GM10248 (cell line): ENCODE measurements around the gene PCDHGA11.
A peak's percentile ranks its signal among the peaks of the same experiment; 100 is the strongest.
"Not testable (repeated sequence)": the region's sequence is repeated elsewhere in the genome, so short reads cannot be mapped to it uniquely, and the experiment has no call there.

Source experiments
- CTCF ChIA-PET: fragments of 300-600 bp; sonication (Branson Sonifier 250); formaldehyde crosslinking; extraction: SDS; loops from one replicate; lab custom pipeline; 2021; ENCODE audit warnings: antibody characterized with exemption; lab: Yijun Ruan, JAX
- POLR2A ChIA-PET: fragments of 350-650 bp; sonication (Branson Sonifier 250); formaldehyde crosslinking; extraction: SDS; loops from one replicate; lab custom pipeline; 2020; ENCODE audit warnings: antibody characterized with exemption; lab: Yijun Ruan, JAX
- DNase-seq: peaks from one replicate; pipeline ENCODE4 v3.0.0; 2012; ENCODE audit errors: extremely low spot score
- TF ChIP-seq, protein P1 (sequence below): IDR thresholded peaks from 2 replicates; pipeline ENCODE4 v1.5.1; 2012; ENCODE audit warnings: mild to moderate bottlenecking, low read depth; ENCODE audit errors: extremely low read depth, missing control alignments, control extremely low read depth

Gene PCDHGA11

DNA sequence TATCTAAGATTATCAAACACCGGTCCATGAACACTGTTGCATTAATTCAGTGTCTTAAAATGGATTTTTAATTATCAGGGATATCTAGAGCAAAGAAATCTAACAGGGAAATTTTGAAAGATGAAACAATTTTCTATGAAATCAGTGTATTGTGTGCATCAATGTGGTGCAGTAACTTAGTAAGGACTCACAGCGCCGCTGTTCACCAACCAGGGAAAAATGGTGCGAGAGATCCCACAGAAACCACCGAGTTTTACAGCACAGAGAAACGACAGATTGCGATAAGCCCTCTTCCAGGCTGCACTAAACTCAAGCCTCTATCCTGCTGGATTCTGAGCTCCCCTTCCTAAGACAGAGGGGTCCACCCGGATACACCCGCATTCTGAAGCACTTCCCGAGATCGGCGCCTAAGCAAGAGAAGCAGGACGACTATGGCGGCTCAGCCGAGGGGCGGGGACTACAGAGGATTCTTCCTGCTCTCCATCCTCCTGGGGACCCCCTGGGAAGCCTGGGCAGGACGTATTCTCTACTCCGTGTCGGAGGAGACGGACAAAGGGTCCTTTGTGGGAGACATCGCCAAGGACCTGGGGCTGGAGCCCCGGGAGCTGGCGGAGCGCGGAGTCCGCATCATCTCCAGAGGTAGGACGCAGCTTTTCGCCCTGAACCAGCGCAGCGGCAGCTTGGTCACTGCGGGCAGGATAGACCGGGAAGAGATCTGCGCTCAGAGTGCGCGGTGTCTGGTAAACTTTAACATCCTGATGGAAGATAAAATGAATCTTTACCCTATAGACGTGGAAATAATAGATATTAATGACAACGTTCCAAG, 38.2 kb upstream of the PCDHGA11 start, which contains the start of gene PCDHGA7:
Gene PCDHGA7, plus strand, starts transcription at position 274 of the 826 bp plus-strand sequence. Its CDS starts 158 bp downstream, at position 432.
- DNase-seq: peak; percentile 47
- ChIA-PET CTCF (interaction anchor here (1.1 to 1.2 kb wide), 2 partner anchors 23 to 38 kb away, joined by 3 read pairs; partner anchors contain the start of gene PCDHGA11), POLR2A (no interaction called here)
- TF ChIP-seq, protein P1, sequence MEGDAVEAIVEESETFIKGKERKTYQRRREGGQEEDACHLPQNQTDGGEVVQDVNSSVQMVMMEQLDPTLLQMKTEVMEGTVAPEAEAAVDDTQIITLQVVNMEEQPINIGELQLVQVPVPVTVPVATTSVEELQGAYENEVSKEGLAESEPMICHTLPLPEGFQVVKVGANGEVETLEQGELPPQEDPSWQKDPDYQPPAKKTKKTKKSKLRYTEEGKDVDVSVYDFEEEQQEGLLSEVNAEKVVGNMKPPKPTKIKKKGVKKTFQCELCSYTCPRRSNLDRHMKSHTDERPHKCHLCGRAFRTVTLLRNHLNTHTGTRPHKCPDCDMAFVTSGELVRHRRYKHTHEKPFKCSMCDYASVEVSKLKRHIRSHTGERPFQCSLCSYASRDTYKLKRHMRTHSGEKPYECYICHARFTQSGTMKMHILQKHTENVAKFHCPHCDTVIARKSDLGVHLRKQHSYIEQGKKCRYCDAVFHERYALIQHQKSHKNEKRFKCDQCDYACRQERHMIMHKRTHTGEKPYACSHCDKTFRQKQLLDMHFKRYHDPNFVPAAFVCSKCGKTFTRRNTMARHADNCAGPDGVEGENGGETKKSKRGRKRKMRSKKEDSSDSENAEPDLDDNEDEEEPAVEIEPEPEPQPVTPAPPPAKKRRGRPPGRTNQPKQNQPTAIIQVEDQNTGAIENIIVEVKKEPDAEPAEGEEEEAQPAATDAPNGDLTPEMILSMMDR: peak; percentile 36

DNA sequence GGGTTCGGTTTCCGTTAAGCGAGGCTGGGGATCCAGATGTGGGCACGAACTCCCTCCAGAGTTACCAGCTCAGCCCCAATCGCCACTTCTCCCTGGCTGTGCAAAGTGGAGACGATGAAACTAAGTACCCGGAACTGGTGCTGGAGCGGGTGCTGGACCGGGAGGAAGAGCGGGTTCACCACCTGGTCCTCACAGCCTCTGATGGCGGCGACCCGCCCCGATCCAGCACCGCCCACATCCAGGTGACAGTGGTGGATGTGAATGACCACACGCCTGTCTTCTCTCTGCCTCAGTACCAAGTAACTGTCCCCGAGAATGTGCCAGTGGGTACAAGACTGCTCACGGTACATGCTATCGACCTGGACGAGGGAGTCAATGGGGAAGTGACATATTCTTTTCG, 37.5 kb upstream of the PCDHGA11 start:
- CTCF ChIA-PET: interaction anchor here (1.1 to 1.2 kb wide), 2 partner anchors 22 to 38 kb away, joined by 3 read pairs; partner anchors contain the start of gene PCDHGA11
- TF ChIP-seq, protein P1: no peak
- POLR2A ChIA-PET: no interaction called here
- no peak for DNase-seq

DNA sequence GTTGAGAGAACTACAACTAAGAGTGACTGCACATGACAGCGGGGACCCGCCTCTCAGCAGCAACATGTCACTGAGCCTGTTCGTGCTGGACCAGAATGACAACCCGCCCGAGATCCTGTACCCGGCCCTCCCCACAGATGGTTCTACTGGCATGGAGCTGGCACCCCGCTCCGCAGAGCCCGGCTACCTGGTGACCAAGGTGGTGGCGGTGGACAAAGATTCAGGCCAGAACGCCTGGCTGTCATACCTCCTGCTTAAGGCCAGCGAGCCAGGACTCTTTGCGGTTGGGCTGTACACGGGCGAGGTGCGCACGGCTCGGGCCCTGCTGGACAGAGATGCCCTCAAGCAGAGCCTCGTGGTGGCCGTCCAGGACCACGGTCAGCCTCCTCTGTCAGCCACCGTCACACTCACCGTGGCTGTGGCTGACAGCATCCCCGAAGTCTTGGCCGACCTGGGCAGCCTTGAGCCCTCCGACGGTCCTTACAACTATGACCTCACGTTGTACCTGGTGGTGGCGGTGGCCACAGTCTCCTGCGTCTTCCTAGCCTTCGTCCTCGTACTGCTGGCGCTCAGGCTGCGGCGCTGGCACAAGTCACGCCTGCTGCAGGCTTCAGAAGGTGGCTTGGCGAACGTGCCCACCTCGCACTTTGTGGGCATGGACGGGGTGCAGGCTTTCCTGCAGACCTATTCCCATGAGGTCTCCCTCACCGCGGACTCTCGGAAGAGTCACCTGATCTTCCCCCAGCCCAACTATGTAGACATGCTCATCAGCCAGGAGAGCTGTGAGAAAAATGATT, 36.2 kb upstream of the PCDHGA11 start:
- POLR2A ChIA-PET: no interaction called here
- DNase-seq: no peak
- CTCF ChIA-PET: no interaction called here
- TF ChIP-seq, protein P1: no peak

DNA sequence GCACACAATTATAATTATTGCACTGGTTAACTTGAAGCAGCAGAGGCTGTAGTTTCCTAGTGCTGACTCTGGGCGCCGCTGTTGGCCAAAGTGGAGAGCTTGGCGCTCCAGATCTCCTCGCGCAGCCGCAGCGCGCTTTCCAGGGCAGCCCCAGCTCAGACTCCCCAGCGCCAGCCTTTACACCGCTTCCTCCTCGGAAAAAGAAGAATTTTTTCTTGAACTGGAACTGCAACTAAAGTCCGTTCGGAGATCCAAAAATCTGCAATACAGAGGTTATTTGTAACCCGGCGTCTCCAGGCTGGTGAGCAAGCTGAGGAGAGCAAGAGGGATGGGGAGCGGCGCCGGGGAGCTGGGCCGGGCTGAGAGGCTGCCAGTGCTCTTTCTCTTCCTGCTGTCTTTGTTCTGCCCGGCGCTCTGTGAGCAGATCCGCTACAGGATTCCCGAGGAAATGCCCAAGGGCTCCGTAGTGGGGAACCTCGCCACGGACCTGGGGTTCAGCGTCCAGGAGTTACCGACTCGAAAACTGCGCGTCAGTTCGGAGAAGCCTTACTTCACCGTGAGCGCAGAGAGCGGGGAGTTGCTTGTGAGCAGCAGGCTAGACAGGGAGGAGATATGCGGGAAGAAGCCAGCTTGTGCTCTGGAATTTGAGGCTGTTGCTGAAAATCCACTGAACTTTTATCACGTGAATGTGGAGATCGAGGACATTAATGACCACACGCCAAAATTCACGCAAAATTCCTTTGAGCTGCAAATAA, 33.1 kb upstream of the PCDHGA11 start, which contains the start of gene PCDHGB4:
Gene PCDHGB4, plus strand, starts transcription at position 142 of the 755 bp plus-strand sequence. Its CDS starts 187 bp downstream, at position 329.
- CTCF ChIA-PET: interaction anchor here (1.5 kb wide), 1 partner anchor 25 kb away, joined by 4 read pairs; the partner anchor contains the start of gene PCDHGA10
- POLR2A ChIA-PET: not testable (repeated sequence)
- DNase-seq: peak; percentile 58

DNA sequence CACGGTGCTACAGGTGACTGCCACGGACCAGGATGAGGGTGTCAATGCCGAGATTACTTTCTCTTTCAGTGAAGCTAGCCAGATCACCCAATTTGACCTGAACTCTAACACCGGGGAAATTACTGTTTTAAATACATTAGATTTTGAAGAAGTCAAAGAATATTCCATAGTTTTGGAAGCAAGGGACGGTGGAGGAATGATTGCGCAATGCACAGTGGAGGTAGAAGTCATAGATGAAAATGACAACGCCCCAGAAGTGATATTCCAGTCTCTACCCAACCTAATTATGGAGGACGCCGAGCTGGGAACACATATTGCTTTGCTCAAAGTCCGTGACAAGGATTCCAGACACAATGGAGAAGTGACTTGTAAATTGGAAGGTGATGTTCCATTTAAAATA, 32.2 kb upstream of the PCDHGA11 start:
- ChIA-PET CTCF (interaction anchor here (1.5 kb wide), 1 partner anchor 24 kb away, joined by 4 read pairs; the partner anchor contains the start of gene PCDHGA10), POLR2A (no interaction called here)
- DNase-seq: no peak
- TF ChIP-seq, protein P1: no peak

DNA sequence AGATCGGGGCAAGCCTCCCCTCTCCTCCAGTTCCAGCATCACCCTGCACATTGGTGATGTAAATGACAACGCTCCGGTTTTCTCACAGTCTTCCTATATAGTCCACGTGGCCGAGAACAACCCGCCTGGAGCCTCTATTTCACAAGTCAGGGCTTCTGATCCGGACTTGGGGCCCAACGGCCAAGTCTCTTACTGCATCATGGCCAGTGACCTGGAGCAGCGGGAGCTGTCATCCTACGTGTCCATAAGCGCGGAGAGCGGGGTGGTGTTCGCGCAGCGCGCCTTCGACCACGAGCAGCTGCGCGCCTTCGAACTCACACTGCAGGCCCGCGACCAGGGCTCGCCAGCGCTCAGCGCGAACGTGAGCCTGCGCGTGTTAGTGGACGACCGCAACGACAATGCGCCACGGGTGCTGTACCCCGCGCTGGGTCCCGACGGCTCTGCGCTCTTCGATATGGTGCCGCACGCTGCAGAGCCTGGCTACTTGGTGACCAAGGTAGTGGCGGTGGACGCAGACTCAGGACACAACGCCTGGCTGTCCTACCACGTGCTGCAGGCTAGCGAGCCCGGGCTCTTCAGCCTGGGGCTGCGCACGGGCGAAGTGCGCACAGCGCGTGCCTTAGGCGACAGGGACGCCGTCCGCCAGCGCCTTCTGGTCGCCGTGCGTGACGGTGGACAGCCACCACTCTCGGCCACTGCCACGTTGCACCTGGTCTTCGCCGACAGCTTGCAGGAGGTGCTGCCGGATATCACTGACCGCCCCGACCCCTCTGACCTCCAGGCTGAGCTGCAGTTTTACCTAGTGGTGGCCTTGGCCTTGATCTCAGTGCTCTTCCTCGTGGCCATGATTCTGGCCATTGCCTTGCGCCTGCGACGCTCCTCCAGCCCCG, 31.5 kb upstream of the PCDHGA11 start:
- TF ChIP-seq, protein P1: no peak
- POLR2A ChIA-PET: no interaction called here
- CTCF ChIA-PET: interaction anchor here (0.7 to 1.1 kb wide), 2 partner anchors 10 to 61 kb away, joined by 3 read pairs; no protein-coding TSS in a partner anchor

More for the DNA sequence above, 31.5 kb upstream of the PCDHGA11 start:
- no peak for DNase-seq
